Middle frontal gyrus (tissue), 1 donor: ENCODE data around the gene CTSC.

Experiments used
- DNase-seq: peaks from one replicate; pipeline ENCODE4 v3.0.0-alpha.2; 2015; ENCODE audit warnings: low spot score; ENCODE audit errors: extremely low spot score

Gene CTSC

GRCh38 chr11:88337181-88337986 is at the start of gene CTSC:
TSS of gene CTSC (minus strand) at chr11:88337736. CDS start at chr11:88337672, 64 bp downstream.
- no peak for DNase-seq

- no peak for DNase-seq
Measured at GRCh38 chr11:88384669-88385005, 47.1 kb upstream of the CTSC start.

DNA sequence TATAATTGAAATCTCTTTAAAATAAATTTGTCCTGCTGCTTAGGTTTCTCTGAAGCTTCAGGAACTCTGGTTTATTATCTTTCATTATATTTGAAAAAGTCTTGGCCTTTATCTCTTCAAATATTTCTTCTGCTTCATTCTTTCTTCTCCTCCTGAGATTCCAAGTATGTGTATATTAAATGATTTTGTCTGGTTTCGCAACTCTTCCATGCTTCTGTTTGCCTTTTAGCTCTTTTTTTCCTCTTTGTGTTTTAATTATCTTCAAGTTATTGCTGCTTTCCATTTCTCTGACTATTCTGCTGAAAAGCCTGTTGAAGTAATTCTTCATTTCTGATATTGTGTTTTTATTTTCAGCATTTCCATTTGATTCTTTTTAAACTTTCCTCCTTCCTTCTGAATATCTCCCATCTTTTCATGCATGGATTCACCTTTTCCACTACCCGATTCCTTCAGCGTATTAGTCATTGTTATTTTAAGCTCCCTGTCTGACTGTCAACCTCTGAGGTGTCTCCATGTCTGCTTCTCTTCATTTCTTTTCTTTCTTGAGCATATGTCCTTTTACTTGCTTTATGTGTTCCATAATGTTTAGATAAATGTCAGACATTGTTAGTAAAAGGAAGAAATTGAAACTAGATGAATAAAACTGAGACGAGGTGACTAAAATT is 46.6 kb upstream of the CTSC start:
- no peak for DNase-seq

GRCh38 chr11:88383447-88383846 is 45.9 kb upstream of the CTSC start:
- no peak for DNase-seq

GRCh38 chr11:88379130-88379529 is 41.6 kb upstream of the CTSC start:
- DNase-seq: no peak

- DNase-seq: no peak
Measured at GRCh38 chr11:88378422-88379066, 41.0 kb upstream of the CTSC start.

GRCh38 chr11:88377646-88378045 is 40.1 kb upstream of the CTSC start:
- DNase-seq: no peak

GRCh38 chr11:88377144-88377543 is 39.6 kb upstream of the CTSC start:
- no peak for DNase-seq

GRCh38 chr11:88375927-88376470 is 38.5 kb upstream of the CTSC start:
- DNase-seq: no peak

GRCh38 chr11:88370782-88371181 is 33.2 kb upstream of the CTSC start:
- no peak for DNase-seq

DNA sequence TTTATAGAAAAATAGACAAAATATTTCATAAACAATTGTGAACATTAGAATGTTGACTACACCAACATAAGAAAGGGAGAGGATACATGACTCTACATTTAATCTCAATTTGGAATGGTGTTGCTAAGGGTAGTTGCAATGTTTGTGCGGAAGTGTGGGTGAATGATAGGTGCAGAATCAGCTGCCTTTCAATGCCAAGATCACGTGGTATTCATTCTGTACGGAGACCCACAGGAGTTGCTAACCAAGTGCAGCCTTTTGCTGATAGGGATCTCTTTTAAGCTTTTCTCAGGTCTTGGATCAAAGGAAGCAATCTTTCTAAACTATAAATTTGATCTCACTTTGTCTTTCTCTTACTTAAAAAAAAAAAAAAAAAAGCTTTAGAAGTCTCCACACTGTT is 29.8 kb upstream of the CTSC start:
- no peak for DNase-seq

DNA sequence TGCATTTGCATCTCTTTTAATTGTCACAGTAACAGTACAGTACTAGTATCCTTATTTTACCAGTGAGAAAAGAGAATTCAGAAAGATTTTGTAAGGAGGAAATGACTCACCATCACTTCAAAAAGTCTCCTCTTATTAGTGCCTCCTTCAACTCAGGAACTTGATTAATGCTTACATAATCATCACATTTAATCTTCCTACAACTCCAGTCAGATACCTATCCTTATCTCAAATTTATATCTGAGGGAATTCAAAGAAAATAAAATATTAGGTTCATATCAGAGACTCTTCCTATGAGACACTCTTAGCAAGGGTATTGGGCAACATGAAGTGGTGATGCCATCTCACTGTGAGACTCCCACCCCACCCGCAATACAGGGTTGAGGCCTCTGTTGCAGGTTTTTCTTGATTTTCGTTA is 26.1 kb upstream of the CTSC start:
- DNase-seq: no peak

DNA sequence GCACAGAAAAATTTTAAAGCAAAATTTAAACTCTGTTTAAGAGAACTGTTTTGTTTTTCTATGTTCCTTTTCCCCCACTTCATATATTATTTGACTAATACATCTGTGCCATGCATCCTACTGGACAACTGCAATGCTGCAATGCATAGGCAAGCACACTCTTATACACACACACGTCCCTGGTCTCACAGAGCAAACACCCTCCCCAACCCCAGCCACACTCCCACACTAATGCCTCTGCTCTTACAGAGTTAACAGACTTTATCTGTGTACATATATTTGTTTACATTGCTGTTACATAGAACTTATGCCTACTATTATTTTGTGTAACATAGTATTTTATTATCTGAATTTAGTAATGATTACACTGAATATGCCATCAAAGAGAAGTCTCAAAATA is 25.5 kb upstream of the CTSC start:
- DNase-seq: no peak

DNA sequence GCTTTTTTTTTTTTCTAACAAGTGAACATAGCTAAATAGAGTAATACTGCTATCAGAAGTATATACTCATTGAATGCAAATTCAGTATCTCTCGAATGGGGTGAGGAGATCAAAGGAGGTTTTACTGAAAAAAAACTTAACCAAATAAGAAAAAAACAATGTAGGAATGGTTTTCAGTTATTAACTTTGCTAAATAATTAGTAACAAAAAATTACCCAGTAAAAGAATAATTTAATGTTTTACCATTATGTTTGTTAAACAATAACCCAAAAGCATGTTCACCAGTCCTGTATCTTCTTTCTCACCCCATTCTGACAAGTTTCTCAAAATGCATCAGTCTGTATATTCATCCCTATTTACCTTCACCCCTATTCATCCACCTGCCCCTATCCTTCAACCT is 22.6 kb upstream of the CTSC start:
- no peak for DNase-seq

DNA sequence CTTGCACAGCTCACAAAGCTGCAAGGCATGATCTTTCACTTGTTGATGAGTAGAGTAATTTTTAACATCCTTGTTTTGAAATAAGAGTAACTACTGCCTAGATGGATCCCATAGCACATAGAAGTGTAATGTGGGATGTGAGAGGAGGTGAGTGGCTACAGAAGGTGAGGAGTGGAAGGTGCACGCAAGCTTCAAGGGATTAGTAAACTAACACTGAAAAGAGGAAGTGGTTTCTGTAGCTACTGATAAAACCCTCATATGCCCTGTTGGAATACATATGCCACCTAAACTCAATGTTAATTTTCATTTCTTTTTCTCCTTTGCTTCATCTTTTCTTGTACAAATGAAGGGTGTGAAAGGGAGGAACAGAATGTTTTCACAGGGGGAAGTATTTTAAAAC is 22.0 kb upstream of the CTSC start:
- no peak for DNase-seq

DNA sequence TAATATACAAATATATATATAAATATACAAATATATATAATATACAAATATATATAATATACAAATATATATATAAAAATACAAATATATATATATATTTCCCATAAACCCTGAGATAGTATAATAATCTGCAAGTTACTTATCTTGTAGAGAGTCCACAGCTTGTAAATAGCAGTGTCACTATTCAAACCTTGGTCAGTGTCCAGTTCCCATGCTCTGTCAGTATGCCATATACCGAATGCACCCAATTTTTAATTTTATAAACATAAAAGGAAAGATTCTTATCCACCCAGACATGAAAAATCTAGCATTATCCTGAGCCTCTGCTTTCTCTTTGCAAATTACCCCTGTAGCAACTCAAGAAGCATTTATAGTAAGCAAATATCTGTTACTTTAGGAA is 21.6 kb upstream of the CTSC start:
- DNase-seq: no peak

DNA sequence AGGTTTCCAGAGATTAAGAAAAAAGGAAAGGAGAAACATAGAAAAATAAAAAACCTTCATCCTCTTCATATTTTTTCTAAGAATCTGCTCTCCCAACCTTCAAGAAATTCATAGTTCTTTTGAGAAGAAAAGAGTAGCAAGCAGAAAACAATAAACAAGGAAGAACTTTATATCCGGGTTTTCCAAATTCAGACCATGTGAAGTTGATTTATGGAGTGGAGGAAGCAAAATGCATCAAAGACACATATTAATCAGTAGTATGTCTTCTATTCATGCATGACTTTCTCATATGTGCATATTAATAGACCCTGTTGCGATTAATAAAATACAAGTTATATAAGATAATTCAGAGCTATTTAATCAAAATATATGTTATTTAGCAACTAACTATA is 20.5 kb upstream of the CTSC start:
- no peak for DNase-seq

- no peak for DNase-seq
Measured at GRCh38 chr11:88357323-88358039, 19.9 kb upstream of the CTSC start.

GRCh38 chr11:88355887-88356286 is 18.4 kb upstream of the CTSC start:
- no peak for DNase-seq

DNA sequence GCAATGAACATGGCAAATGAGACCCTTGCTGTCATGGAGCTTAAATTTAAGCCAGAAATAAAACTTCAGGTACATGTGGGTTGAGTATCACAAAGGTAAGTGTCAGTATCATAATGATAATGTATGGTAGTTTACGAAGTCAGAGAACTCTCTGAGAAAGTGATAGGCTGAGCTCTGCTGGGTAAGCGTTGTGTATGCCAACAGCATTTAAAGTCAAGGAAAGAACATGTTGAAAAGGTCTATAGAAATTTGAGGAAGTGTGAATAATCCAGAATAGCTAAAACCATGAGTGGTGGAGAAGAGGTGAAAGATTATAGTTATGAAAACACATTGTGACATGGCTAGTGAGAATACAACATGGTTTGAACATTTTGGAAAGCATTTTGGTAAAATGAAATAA is 17.4 kb upstream of the CTSC start:
- no peak for DNase-seq

DNA sequence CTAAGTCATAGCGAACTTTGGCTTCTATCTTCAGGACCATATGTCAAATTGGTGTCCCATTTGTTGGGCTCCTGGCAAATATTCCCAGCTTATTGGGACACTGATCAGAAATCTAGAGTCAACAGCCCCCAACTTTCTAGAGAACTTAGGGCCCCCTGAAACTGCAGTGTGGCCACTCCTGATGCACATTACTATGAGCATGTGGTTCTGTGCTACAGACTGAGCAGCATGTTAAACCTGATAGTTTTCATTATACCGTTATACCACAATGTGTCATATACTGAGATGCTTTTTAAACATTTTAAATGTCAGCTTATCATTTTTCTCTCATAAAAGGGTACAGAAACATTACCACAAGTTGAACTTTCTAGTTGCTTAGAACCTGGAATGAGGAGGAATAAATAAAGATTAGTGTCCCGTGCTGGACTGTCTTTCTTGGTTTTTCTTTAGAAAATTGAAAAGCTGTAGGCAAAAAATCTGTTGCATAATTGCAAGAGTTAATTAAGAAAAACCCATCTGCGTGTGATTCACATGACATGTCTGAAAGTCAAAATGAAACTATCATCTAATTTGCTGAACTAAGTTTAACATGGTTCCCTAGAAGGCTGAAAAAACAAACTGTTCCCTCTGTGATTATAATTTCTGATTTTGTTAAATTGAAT is 16.4 kb upstream of the CTSC start:
- no peak for DNase-seq
